ENCODE data around the gene TLK1. TPM values are rescaled to one million over a fixed set of nuclear protein-coding genes. Genes with fewer than 3 reads are reported as not detected.

The TLK1 gene
- total and polyA plus RNA-seq, 9 of the 15 experiments (the other 6 are each of a cell fraction or from before 2014, with no cell fraction given) = 20.2 to 101 (median 40.5) TPM

- TF ChIP-seq REST (IDR thresholded peaks at IDR 0.05; ENCODE audit: borderline replicate concordance) (no peak), REST (CRISPR knock-in tag; IDR thresholded peaks at IDR 0.05; ENCODE audit: low read depth) (no peak), ZZZ3 (IDR thresholded peaks at IDR 0.05) (no peak), ARID4B (CRISPR knock-in tag; IDR thresholded peaks at IDR 0.05) (no peak), SRSF7 (optimal IDR thresholded peaks at IDR 0.05; ENCODE audit: low read depth, low read length) (no peak), MTA2 (IDR thresholded peaks at IDR 0.05; ENCODE audit: low read depth) (no peak), ZNF217 (CRISPR knock-in tag; IDR thresholded peaks at IDR 0.05) (no peak), KLF6 (CRISPR knock-in tag; IDR thresholded peaks at IDR 0.05; ENCODE audit: borderline replicate concordance) (no peak), SAFB (IDR thresholded peaks at IDR 0.05; ENCODE audit: borderline replicate concordance, low read depth, low read length) (no peak), PYGO2 (tag; IDR thresholded peaks at IDR 0.05) (no peak), DMBX1 (CRISPR knock-in tag; IDR thresholded peaks at IDR 0.05; ENCODE audit: borderline replicate concordance) (no peak), SNRNP70 (optimal IDR thresholded peaks at IDR 0.05; ENCODE audit: low read depth, low read length) (no peak), RUNX1 (IDR thresholded peaks at IDR 0.05; ENCODE audit: low read depth) (no peak), TEAD2 (tag; IDR thresholded peaks at IDR 0.05) (no peak), TAF15 (IDR thresholded peaks at IDR 0.05; ENCODE audit: low read depth, low read length) (no peak), CBX1 (IDR thresholded peaks at IDR 0.05; ENCODE audit: low read depth) (no peak), RBM17 (IDR thresholded peaks at IDR 0.05; ENCODE audit: borderline replicate concordance, low read depth, low read length) (no peak)
Observed at GRCh38 chr2:171036532-171036931, 124.2 kb downstream of the TLK1 start (continued).

All from K562 (cell line).